ENCODE measurements around the gene ZMYM4.

DNA sequence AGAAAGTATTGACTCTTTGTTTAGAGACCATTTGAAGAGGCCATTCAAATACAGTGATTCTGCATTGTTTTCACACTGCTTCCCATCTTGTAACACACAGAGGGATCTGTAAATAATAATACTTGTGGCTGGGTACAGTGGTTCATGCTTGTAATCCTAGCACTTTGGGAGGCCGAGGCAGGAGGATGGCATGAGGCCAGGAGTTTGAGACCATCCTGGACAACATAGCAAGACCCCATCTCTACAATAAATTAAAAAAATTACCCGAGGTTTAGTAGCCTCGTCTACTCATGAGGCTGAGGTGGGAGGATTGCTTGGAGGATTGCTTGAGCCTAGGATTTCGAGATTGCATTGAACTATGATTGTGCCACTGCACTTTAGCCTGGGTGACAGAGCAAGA is 5.7 kb downstream of the ZMYM4 start:
- TF ChIP-seq, protein P1, sequence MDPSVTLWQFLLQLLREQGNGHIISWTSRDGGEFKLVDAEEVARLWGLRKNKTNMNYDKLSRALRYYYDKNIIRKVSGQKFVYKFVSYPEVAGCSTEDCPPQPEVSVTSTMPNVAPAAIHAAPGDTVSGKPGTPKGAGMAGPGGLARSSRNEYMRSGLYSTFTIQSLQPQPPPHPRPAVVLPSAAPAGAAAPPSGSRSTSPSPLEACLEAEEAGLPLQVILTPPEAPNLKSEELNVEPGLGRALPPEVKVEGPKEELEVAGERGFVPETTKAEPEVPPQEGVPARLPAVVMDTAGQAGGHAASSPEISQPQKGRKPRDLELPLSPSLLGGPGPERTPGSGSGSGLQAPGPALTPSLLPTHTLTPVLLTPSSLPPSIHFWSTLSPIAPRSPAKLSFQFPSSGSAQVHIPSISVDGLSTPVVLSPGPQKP (IDR thresholded peaks at IDR 0.05; ENCODE audit: low read depth, low read length), result no peak
- no peak for TF ChIP-seq RFX5 (IDR thresholded peaks at IDR 0.05; ENCODE audit: low read depth, low read length)
- TF ChIP-seq ESRRA (IDR thresholded peaks at IDR 0.05; ENCODE audit: low read length), result no peak
- TF ChIP-seq BMI1 (IDR thresholded peaks at IDR 0.05; ENCODE audit: borderline replicate concordance), result no peak
- TF ChIP-seq JUND (IDR thresholded peaks at IDR 0.05; ENCODE audit: low read depth, low read length), result no peak

Data from GM12878 (cell line).